ENCODE measurements around the gene CDK15.

Gene CDK15

GRCh38 chr2:201908901-201909300, 102.6 kb downstream of the CDK15 start:
- FAIRE-seq = no peak
- DNase-seq (ENCODE audit: insufficient read length, low spot score) = no peak
- no peak for TF ChIP-seq POLR2A (IDR thresholded peaks at IDR 0.05; ENCODE audit: low read depth, low read length)

DNA sequence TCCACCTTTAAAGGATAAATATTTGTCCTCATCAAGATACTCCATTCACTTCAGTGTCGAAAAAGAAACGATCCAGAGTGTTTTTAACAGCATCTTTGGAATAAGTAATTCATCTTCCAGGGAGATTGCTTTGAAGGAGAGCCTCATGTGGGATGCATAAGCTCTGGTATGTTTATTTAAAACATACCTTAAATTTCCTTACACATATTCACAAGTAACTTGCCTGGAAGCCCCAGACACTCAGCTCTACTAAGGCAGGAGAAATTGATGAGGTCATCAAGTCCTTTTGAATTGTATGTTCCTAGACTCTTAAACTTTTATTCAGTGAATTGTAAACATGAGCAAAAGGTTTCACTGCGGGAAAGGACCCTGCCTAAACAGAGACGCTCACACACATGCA, 103.0 kb downstream of the CDK15 start:
- no peak for FAIRE-seq
- TF ChIP-seq POLR2A (IDR thresholded peaks at IDR 0.05; ENCODE audit: low read depth, low read length) = no peak
- peak; percentile 49 for DNase-seq (ENCODE audit: insufficient read length, low spot score)

- DNase-seq (ENCODE audit: insufficient read length, low spot score) (no peak), FAIRE-seq (no peak)
- no peak for TF ChIP-seq POLR2A (IDR thresholded peaks at IDR 0.05; ENCODE audit: low read depth, low read length)
Observed at GRCh38 chr2:201909961-201910361, 103.6 kb downstream of the CDK15 start.

DNA sequence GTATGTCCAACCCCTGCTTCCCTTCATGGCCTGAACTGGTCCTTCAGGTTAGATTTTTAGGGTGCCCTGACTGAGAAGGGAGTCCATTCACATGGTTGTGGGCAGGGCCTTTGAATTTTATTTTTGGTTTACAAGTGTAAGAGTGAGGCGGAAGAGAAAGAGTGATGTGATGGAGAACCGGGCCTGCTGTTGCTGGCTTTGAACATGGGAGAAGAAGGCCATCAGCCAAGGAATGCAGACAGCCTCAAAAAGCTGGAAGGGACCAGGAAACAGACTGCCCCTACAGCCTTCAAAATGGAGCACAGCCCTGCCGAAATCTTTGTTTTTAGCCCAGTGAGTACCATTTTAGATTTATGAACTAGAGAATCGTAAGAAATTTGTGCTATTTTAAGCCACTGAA, 105.0 kb downstream of the CDK15 start:
- TF ChIP-seq POLR2A (IDR thresholded peaks at IDR 0.05; ENCODE audit: low read depth, low read length) = no peak
- DNase-seq (ENCODE audit: insufficient read length, low spot score) (no peak), FAIRE-seq (no peak)

GRCh38 chr2:201913201-201913600, 106.9 kb downstream of the CDK15 start:
- FAIRE-seq = no peak
- DNase-seq (ENCODE audit: insufficient read length, low spot score) = no peak
- TF ChIP-seq POLR2A (IDR thresholded peaks at IDR 0.05; ENCODE audit: low read depth, low read length) = no peak

GRCh38 chr2:201915446-201915845, 109.1 kb downstream of the CDK15 start:
- FAIRE-seq (no peak), DNase-seq (ENCODE audit: insufficient read length, low spot score) (no peak)
- TF ChIP-seq POLR2A (IDR thresholded peaks at IDR 0.05; ENCODE audit: low read depth, low read length) = no peak

DNA sequence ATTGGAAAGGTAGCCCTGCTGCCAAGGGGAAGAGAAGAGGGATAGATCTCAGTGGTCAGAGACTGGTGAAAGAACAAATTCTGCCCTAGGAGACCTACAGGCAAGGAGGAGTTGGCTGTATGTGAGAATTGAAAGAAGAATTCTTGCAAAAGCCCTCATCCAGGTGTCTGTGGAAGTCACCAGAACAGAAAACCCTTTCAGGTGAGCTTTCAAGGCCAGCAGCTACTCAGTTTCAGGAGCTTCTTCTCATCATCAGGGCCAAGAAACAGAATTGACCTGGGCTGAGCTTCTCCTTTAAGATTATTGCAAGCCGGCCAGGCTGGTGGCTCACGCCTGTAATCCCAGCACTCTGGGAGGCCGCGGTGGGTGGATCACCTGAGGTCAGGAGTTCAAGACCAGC, 110.2 kb downstream of the CDK15 start:
- no peak for TF ChIP-seq POLR2A (IDR thresholded peaks at IDR 0.05; ENCODE audit: low read depth, low read length)
- no peak for DNase-seq (ENCODE audit: insufficient read length, low spot score)
- FAIRE-seq = no peak

- DNase-seq (ENCODE audit: insufficient read length, low spot score) (no peak), FAIRE-seq (no peak)
- no peak for TF ChIP-seq POLR2A (IDR thresholded peaks at IDR 0.05; ENCODE audit: low read depth, low read length)
Observed at GRCh38 chr2:201918616-201919307, 112.4 kb downstream of the CDK15 start.

DNA sequence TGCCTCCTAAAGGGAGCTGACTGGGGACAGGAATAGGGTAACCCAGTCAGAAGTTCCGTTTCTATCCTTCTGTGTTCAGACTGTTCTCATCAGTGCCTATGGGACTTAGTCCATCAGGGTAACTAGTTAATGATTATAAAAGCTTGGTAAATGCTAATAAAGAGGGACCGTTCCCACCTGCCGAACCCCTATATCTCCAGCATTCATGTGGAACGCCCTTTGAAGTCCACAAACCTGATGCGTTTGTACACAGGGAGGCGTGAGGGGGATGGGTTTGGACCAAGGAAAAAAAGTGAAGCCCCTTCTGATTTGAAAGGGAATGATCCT, 112.9 kb downstream of the CDK15 start:
- DNase-seq (ENCODE audit: insufficient read length, low spot score) (no peak), FAIRE-seq (no peak)

GRCh38 chr2:201923436-201924328, 117.3 kb downstream of the CDK15 start:
- TF ChIP-seq POLR2A (IDR thresholded peaks at IDR 0.05; ENCODE audit: low read depth, low read length) = no peak
- FAIRE-seq (no peak), DNase-seq (ENCODE audit: insufficient read length, low spot score) (no peak)

More for the DNA sequence above, 112.9 kb downstream of the CDK15 start:
- TF ChIP-seq POLR2A (IDR thresholded peaks at IDR 0.05; ENCODE audit: low read depth, low read length) = no peak

DNA sequence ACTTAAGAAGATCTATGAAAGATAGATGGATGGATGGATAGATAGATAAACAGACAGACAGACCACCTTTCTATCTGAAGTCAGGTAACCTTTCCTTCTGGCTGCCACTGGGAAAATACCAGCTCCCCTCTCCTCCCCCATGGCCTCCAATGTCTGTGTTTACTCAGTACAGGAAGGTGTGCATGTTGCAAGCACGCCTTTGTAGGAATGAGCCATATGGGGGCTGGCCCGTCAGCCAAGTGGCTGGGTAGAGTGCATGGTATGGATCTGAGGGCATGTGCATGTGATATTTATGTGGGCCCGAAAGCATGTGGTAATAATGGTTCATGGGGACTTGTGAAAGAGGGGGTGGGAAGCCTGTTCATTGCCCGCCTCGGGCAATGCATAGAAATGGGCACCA, 118.1 kb downstream of the CDK15 start:
- no peak for FAIRE-seq
- no peak for DNase-seq (ENCODE audit: insufficient read length, low spot score)
- TF ChIP-seq POLR2A (IDR thresholded peaks at IDR 0.05; ENCODE audit: low read depth, low read length) = no peak

- DNase-seq (ENCODE audit: insufficient read length, low spot score) (no peak), FAIRE-seq (no peak)
- TF ChIP-seq POLR2A (IDR thresholded peaks at IDR 0.05; ENCODE audit: low read depth, low read length) = no peak
Observed at GRCh38 chr2:201925056-201925455, 118.7 kb downstream of the CDK15 start.

DNA sequence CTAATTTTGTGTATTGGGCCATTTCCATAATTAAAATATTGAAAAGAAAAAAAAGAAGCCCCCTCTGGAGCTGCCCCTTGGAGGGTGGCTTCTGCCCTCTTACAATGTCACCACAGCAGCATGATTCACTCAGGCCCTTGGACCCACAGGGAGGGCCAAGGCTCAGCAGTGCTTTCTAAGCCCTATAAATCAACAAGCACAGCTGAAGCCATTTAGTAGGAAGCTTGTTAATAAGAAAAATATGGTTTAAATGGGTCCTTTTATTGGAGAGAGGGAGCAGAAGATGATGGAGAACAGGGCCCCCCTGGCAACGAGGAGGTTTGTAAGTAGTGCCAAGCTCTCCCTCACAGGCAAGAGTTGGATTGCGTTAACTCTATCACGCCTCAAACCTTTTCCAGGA, 119.7 kb downstream of the CDK15 start:
- DNase-seq (ENCODE audit: insufficient read length, low spot score) (no peak), FAIRE-seq (no peak)
- no peak for TF ChIP-seq POLR2A (IDR thresholded peaks at IDR 0.05; ENCODE audit: low read depth, low read length)

- FAIRE-seq = no peak
- TF ChIP-seq POLR2A (IDR thresholded peaks at IDR 0.05; ENCODE audit: low read depth, low read length) = no peak
- no peak for DNase-seq (ENCODE audit: insufficient read length, low spot score)
Observed at GRCh38 chr2:201928363-201928762, 122.0 kb downstream of the CDK15 start.

All from H54 (cell line).